ENCODE data around the gene RIPOR1. TPM values are rescaled to one million over a fixed set of nuclear protein-coding genes. Genes with fewer than 3 reads are reported as not detected.

The RIPOR1 gene
- polyA plus RNA-seq, 1 donor (not counting 4 experiments of a cell fraction or from before 2014, with no cell fraction given): 5.3 TPM

DNA sequence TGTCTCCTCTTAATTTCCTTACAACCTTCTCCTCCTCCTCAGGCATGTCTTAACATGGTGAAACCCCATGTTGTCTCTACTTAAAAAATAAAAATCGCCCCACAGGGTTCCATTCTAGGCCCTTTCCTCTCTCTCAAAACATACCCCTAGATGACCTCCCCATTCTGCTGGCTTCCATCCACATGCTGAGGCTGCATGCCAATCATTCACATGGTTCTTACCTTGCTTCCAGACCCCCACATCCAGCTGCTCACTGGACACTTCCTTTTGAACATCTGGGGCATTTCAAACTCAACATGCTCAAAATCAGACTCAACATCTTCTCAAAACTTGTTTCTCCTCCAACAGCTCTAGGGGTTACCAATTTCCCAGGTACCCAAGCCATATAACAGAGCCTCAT is 21.3 kb downstream of the RIPOR1 start:
- no peak for FAIRE-seq
- Histone ChIP-seq H3K4me1 (ENCODE audit: control insufficient read depth, extremely low read depth, insufficient read depth, low read length) (peaks cover under 1% of the 10 kb centered on the region), H3K79me2 (ENCODE audit: control insufficient read depth, insufficient read depth, low read length) (no peaks in the 10 kb centered on the region)

DNA sequence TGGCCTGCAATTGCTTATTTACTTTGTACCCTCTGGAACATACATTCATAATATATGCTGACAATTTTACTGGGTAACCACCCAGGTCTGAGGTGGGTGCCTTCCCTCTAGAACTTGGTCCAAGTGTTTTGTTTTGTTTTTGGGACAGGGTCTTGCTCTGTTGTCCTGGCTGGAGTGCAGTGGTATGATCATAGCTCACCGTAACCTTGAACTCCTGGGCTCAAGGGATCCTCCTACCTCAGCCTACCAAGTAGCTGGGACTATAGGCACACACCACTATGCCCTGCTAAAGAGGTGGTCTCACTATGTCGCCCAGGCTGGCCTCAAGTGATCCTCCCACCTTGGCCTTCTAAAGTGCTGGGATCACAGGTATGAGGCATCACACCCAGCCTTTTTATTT is 22.5 kb downstream of the RIPOR1 start:
- FAIRE-seq: no peak
- dilution Hi-C loops (cut with MboI; ENCODE audit: extremely low pct_ligation_motif_present, low sequenced_read_pairs): no loop called here

More for the DNA sequence above, 21.3 kb downstream of the RIPOR1 start:
- Histone ChIP-seq H3K9me3 (ENCODE audit: control insufficient read depth, low read depth, low read length) (no peaks in the 10 kb centered on the region), H4K20me1 (ENCODE audit: control insufficient read depth, extremely low read depth, insufficient read depth, low read length) (no peaks in the 10 kb centered on the region), H3K27ac (ENCODE audit: control insufficient read depth, insufficient read depth, low read length) (no peak overlapping the region), H3K9me1 (ENCODE audit: control insufficient read depth, extremely low read depth, insufficient read depth, low read length) (no peaks in the 10 kb centered on the region), H3K4me3 (ENCODE audit: control insufficient read depth in 2 of 3, extremely low read depth in 1 of 3, insufficient read depth in 2 of 3, low read depth in 1 of 3, low read length in 3 of 3) (no peak overlapping the region), H3K9ac (ENCODE audit: control insufficient read depth, extremely low read depth, insufficient read depth, low read length) (no peak overlapping the region), H3K4me2 (ENCODE audit: control insufficient read depth, extremely low read depth, insufficient read depth, low read depth, low read length) (no peak overlapping the region), H3K27me3 (ENCODE audit: control insufficient read depth, extremely low read depth, insufficient read depth, low read length) (no peaks in the 10 kb centered on the region), H3K36me3 (ENCODE audit: control insufficient read depth in 2 of 2, extremely low read depth in 1 of 2, insufficient read depth in 2 of 2, low read length in 2 of 2) (peaks cover 11 to 17% of the 10 kb centered on the region in 2 experiments), H2AFZ (ENCODE audit: control insufficient read depth, low read length) (no peak overlapping the region)
- no peak for DNase-seq (ENCODE audit: low read depth, low spot score)
- TF ChIP-seq, protein P1, sequence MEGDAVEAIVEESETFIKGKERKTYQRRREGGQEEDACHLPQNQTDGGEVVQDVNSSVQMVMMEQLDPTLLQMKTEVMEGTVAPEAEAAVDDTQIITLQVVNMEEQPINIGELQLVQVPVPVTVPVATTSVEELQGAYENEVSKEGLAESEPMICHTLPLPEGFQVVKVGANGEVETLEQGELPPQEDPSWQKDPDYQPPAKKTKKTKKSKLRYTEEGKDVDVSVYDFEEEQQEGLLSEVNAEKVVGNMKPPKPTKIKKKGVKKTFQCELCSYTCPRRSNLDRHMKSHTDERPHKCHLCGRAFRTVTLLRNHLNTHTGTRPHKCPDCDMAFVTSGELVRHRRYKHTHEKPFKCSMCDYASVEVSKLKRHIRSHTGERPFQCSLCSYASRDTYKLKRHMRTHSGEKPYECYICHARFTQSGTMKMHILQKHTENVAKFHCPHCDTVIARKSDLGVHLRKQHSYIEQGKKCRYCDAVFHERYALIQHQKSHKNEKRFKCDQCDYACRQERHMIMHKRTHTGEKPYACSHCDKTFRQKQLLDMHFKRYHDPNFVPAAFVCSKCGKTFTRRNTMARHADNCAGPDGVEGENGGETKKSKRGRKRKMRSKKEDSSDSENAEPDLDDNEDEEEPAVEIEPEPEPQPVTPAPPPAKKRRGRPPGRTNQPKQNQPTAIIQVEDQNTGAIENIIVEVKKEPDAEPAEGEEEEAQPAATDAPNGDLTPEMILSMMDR (optimal IDR thresholded peaks at IDR 0.05 in 1 of 3, IDR thresholded peaks at IDR 0.05 in 1 of 3, conservative IDR thresholded peaks at IDR 0.05 in 1 of 3; ENCODE audit: extremely low read depth in 1 of 3, insufficient read depth in 2 of 3, low read length in 3 of 3): no peak
- no peak for TF ChIP-seq EZH2 (IDR thresholded peaks at IDR 0.05; ENCODE audit: low read length)
- dilution Hi-C loops (cut with MboI; ENCODE audit: extremely low pct_ligation_motif_present, low sequenced_read_pairs): no loop called here

More for the DNA sequence above, 22.5 kb downstream of the RIPOR1 start:
- TF ChIP-seq, protein P1 (optimal IDR thresholded peaks at IDR 0.05 in 1 of 3, IDR thresholded peaks at IDR 0.05 in 1 of 3, conservative IDR thresholded peaks at IDR 0.05 in 1 of 3; ENCODE audit: extremely low read depth in 1 of 3, insufficient read depth in 2 of 3, low read length in 3 of 3): no peak
- no peak for TF ChIP-seq EZH2 (IDR thresholded peaks at IDR 0.05; ENCODE audit: low read length)
- H3K9me3 ChIP-seq (ENCODE audit: control insufficient read depth, low read depth, low read length): no peaks in the 10 kb centered on the region
- H3K9ac ChIP-seq (ENCODE audit: control insufficient read depth, extremely low read depth, insufficient read depth, low read length): no peak overlapping the region
- H3K4me2 ChIP-seq (ENCODE audit: control insufficient read depth, extremely low read depth, insufficient read depth, low read depth, low read length): no peak overlapping the region
- no peak for DNase-seq (ENCODE audit: low read depth, low spot score)
- H3K27ac ChIP-seq (ENCODE audit: control insufficient read depth, insufficient read depth, low read length): no peak overlapping the region
- no peaks in the 10 kb centered on the region for H3K79me2 ChIP-seq (ENCODE audit: control insufficient read depth, insufficient read depth, low read length)
- peaks cover 7 to 9% of the 10 kb centered on the region in 2 experiments for H3K36me3 ChIP-seq (ENCODE audit: control insufficient read depth in 2 of 2, extremely low read depth in 1 of 2, insufficient read depth in 2 of 2, low read length in 2 of 2)
- no peaks in the 10 kb centered on the region for H3K27me3 ChIP-seq (ENCODE audit: control insufficient read depth, extremely low read depth, insufficient read depth, low read length)
- H2AFZ ChIP-seq (ENCODE audit: control insufficient read depth, low read length): no peak overlapping the region
- no peaks in the 10 kb centered on the region for H4K20me1 ChIP-seq (ENCODE audit: control insufficient read depth, extremely low read depth, insufficient read depth, low read length)
- peaks cover 9% of the 10 kb centered on the region for H3K4me1 ChIP-seq (ENCODE audit: control insufficient read depth, extremely low read depth, insufficient read depth, low read length)
- no peaks in the 10 kb centered on the region for H3K9me1 ChIP-seq (ENCODE audit: control insufficient read depth, extremely low read depth, insufficient read depth, low read length)
- H3K4me3 ChIP-seq (ENCODE audit: control insufficient read depth in 2 of 3, extremely low read depth in 1 of 3, insufficient read depth in 2 of 3, low read depth in 1 of 3, low read length in 3 of 3): no peak overlapping the region
